ENCODE measurements around the gene PPDPF. TPM values are rescaled to one million over a fixed set of nuclear protein-coding genes. Genes with fewer than 3 reads are reported as not detected.
A peak's percentile ranks its signal among the peaks of the same experiment; 100 is the strongest.

Gene PPDPF
- total RNA-seq, 1 experiment from 2014 or later, result 634 TPM

DNA sequence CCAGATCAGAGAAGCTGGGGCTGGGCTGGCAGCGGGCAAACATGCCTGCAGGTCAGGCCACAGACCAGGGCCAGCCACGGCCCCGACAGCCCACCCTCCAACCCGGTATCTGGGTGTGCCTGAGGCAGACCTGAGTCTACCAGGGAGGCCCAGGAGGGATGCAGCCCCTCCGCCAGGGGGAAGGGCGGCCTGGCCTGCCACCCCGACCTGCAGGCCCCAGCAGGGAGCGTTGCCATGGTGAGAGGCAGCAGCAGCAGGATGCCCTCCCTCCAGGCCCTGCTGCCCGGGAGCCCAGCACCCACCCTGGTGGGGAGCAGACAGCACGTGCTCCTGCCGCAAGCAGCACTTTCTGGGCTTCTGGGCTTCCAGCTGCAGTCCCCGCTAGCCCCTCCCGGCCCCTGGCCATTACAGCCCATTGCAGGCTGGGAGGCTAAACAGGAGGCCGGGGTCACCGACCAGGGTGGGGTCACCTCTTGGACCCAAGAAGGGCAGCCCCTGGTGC lies 17.8 kb upstream of the PPDPF start:
- Mint-ChIP-seq H3K36me3 (ENCODE audit: insufficient read depth, unreplicated experiment) (no peaks in the 10 kb centered on the region), H3K27ac (ENCODE audit: unreplicated experiment) (no peak overlapping the region), H3K27me3 (ENCODE audit: insufficient read depth, unreplicated experiment) (peaks cover 4% of the 10 kb centered on the region), H3K9me3 (ENCODE audit: unreplicated experiment) (no peaks in the 10 kb centered on the region), H3K4me1 (ENCODE audit: low read depth, unreplicated experiment) (no peaks in the 10 kb centered on the region), H3K4me3 (ENCODE audit: unreplicated experiment) (no peak overlapping the region)
- TF ChIP-seq, protein P1, sequence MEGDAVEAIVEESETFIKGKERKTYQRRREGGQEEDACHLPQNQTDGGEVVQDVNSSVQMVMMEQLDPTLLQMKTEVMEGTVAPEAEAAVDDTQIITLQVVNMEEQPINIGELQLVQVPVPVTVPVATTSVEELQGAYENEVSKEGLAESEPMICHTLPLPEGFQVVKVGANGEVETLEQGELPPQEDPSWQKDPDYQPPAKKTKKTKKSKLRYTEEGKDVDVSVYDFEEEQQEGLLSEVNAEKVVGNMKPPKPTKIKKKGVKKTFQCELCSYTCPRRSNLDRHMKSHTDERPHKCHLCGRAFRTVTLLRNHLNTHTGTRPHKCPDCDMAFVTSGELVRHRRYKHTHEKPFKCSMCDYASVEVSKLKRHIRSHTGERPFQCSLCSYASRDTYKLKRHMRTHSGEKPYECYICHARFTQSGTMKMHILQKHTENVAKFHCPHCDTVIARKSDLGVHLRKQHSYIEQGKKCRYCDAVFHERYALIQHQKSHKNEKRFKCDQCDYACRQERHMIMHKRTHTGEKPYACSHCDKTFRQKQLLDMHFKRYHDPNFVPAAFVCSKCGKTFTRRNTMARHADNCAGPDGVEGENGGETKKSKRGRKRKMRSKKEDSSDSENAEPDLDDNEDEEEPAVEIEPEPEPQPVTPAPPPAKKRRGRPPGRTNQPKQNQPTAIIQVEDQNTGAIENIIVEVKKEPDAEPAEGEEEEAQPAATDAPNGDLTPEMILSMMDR (IDR thresholded peaks at IDR 0.05; ENCODE audit: insufficient read depth in 1 of 2, low read depth in 1 of 2, low read length in 1 of 2, severe bottlenecking in 1 of 2, unreplicated experiment in 1 of 2), result no peak
- Histone ChIP-seq H3K4me1 (peaks cover 6% of the 10 kb centered on the region; the same call in 1 of the 2 replicates), H3K9me3 (no peaks in the 10 kb centered on the region), H3K4me3 (ENCODE audit: low read depth, low read length) (no peak overlapping the region), H3K36me3 (ENCODE audit: control insufficient read depth, insufficient read depth, low read length) (no peaks in the 10 kb centered on the region), H3K27me3 (replicated peaks; ENCODE audit: control insufficient read depth, insufficient read depth, low read length) (no peaks in the 10 kb centered on the region)
- peak in 1 of 2 experiments; percentile 46 for DNase-seq
- CTCF ChIA-PET, result interaction anchor here (0.6 kb wide), 1 partner anchor 8 kb away, joined by 7 read pairs; no protein-coding TSS in a partner anchor
- POLR2A ChIA-PET, result no interaction called here
- BruUV-seq (replicated peaks), result no TSS peak
- intact Hi-C loops (cut with micrococcal nuclease; ENCODE audit: unreplicated experiment), result no loop called here

DNA sequence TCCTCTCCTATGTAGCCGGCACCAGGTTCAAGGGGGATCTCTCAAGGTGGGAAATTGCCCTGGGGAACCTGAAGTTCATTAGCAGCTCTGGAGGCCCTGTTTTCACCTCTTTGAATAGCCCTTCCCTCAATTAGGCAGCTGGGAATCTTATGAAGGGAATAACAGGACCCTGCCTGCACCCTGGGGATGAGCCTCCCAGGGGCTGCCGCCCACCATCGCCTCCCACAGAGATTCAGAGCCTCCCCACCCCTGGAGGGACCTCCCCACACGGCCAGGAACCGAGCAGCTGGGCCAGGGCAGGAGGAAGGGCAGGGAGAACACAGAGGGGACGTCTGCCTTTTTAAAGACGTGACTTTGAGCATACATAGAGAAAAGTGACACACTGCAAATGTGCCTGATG lies 17.0 kb upstream of the PPDPF start:
- Histone ChIP-seq H3K4me1 (no peaks in the 10 kb centered on the region), H3K27me3 (replicated peaks; ENCODE audit: control insufficient read depth, insufficient read depth, low read length) (no peaks in the 10 kb centered on the region; the same call in 1 of the 2 replicates), H3K9me3 (no peaks in the 10 kb centered on the region), H3K36me3 (ENCODE audit: control insufficient read depth, insufficient read depth, low read length) (no peaks in the 10 kb centered on the region), H3K4me3 (ENCODE audit: low read depth, low read length) (no peak overlapping the region)
- BruUV-seq (replicated peaks), result no TSS peak
- POLR2A ChIA-PET, result no interaction called here
- CTCF ChIA-PET, result interaction anchor here (0.6 kb wide), 1 partner anchor 452 kb away, joined by 3 read pairs; the partner anchor contains the start of gene UCKL1
- intact Hi-C loops (cut with micrococcal nuclease; ENCODE audit: unreplicated experiment), result no loop called here
- H3K4me1 Mint-ChIP-seq (ENCODE audit: low read depth, unreplicated experiment), result no peaks in the 10 kb centered on the region
- peaks cover 9% of the 10 kb centered on the region for H3K27me3 Mint-ChIP-seq (ENCODE audit: insufficient read depth, unreplicated experiment)
- TF ChIP-seq, protein P1 (IDR thresholded peaks at IDR 0.05; ENCODE audit: insufficient read depth in 1 of 2, low read depth in 1 of 2, low read length in 1 of 2, severe bottlenecking in 1 of 2, unreplicated experiment in 1 of 2), result no peak
- no peak overlapping the region for H3K4me3 Mint-ChIP-seq (ENCODE audit: unreplicated experiment)
- H3K9me3 Mint-ChIP-seq (ENCODE audit: unreplicated experiment), result no peaks in the 10 kb centered on the region
- H3K27ac Mint-ChIP-seq (ENCODE audit: unreplicated experiment), result no peak overlapping the region
- no peaks in the 10 kb centered on the region for H3K36me3 Mint-ChIP-seq (ENCODE audit: insufficient read depth, unreplicated experiment)
- no peak for DNase-seq

DNA sequence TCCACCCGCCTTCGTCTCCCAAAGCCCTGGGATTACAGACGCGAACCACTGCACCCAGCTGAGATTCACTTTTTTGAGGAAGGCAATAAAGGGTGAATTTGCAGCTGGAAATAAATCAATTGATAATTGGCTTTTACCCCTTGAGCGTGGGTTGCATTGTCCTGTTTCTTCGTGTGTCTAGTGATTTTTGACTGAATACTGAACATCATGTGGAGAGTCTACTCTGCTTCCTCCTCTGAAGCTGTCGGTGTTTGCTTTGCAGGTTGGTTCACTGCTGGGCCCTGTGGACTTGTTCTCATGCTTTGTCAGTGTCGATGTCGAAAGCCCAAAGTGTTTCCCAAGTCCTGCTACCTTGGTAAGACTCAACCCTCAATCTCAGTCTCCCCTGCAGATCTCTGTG lies 15.9 kb upstream of the PPDPF start:
- H3K4me1 Mint-ChIP-seq (ENCODE audit: low read depth, unreplicated experiment), result no peaks in the 10 kb centered on the region
- ChIA-PET CTCF (no interaction called here), POLR2A (interaction anchor here (1.3 kb wide), 1 partner anchor 17 kb away, joined by 3 read pairs; no protein-coding TSS in a partner anchor)
- TF ChIP-seq, protein P1 (IDR thresholded peaks at IDR 0.05; ENCODE audit: insufficient read depth in 1 of 2, low read depth in 1 of 2, low read length in 1 of 2, severe bottlenecking in 1 of 2, unreplicated experiment in 1 of 2), result no peak
- Histone ChIP-seq H3K9me3 (no peaks in the 10 kb centered on the region), H3K4me3 (ENCODE audit: low read depth, low read length) (no peak overlapping the region), H3K4me1 (no peaks in the 10 kb centered on the region), H3K27me3 (replicated peaks; ENCODE audit: control insufficient read depth, insufficient read depth, low read length) (no peaks in the 10 kb centered on the region; the same call in 1 of the 2 replicates), H3K36me3 (ENCODE audit: control insufficient read depth, insufficient read depth, low read length) (no peaks in the 10 kb centered on the region)
- intact Hi-C loops (cut with micrococcal nuclease; ENCODE audit: unreplicated experiment), result no loop called here
- BruUV-seq (replicated peaks), result no TSS peak
- no peaks in the 10 kb centered on the region for H3K9me3 Mint-ChIP-seq (ENCODE audit: unreplicated experiment)
- no peak overlapping the region for H3K27ac Mint-ChIP-seq (ENCODE audit: unreplicated experiment)
- no peak for DNase-seq
- H3K36me3 Mint-ChIP-seq (ENCODE audit: insufficient read depth, unreplicated experiment), result no peaks in the 10 kb centered on the region
- peaks cover 15% of the 10 kb centered on the region for H3K27me3 Mint-ChIP-seq (ENCODE audit: insufficient read depth, unreplicated experiment)
- no peak overlapping the region for H3K4me3 Mint-ChIP-seq (ENCODE audit: unreplicated experiment)
